HuH-7.5 (cell line): ENCODE data around the gene TENM3.

ENCODE experiments used
- DNase-seq: peaks from one replicate; pipeline ENCODE4 v3.0.0; 2011; ENCODE audit warnings: low spot score

The TENM3 gene

GRCh38 chr4:182254026-182254780, 11.0 kb downstream of the TENM3 start:
- DNase-seq, result no peak

GRCh38 chr4:182255441-182256190, 12.4 kb downstream of the TENM3 start:
- no peak for DNase-seq

- no peak for DNase-seq
Observed at GRCh38 chr4:182257016-182257415, 13.8 kb downstream of the TENM3 start.

GRCh38 chr4:182257503-182257902, 14.3 kb downstream of the TENM3 start:
- no peak for DNase-seq

GRCh38 chr4:182258441-182259000, 15.3 kb downstream of the TENM3 start:
- DNase-seq, result no peak

GRCh38 chr4:182261651-182262223, 18.5 kb downstream of the TENM3 start:
- DNase-seq, result no peak

GRCh38 chr4:182263562-182263961, 20.4 kb downstream of the TENM3 start:
- no peak for DNase-seq

GRCh38 chr4:182264139-182264752, 21.0 kb downstream of the TENM3 start:
- DNase-seq, result no peak

GRCh38 chr4:182265881-182266280, 22.7 kb downstream of the TENM3 start:
- DNase-seq, result no peak

- no peak for DNase-seq
Observed at GRCh38 chr4:182267048-182267447, 23.8 kb downstream of the TENM3 start.

- no peak for DNase-seq
Observed at GRCh38 chr4:182268966-182269365, 25.8 kb downstream of the TENM3 start.

- DNase-seq, result no peak
Observed at GRCh38 chr4:182271731-182272130, 28.5 kb downstream of the TENM3 start.

GRCh38 chr4:182272151-182272550, 28.9 kb downstream of the TENM3 start:
- DNase-seq, result no peak

GRCh38 chr4:182273191-182273935, 30.2 kb downstream of the TENM3 start:
- no peak for DNase-seq

GRCh38 chr4:182276210-182277109, 33.3 kb downstream of the TENM3 start:
- no peak for DNase-seq

GRCh38 chr4:182277377-182277776, 34.2 kb downstream of the TENM3 start:
- DNase-seq, result no peak

GRCh38 chr4:182278729-182279128, 35.5 kb downstream of the TENM3 start:
- DNase-seq, result no peak

GRCh38 chr4:182280436-182281111, 37.4 kb downstream of the TENM3 start:
- DNase-seq, result no peak

- DNase-seq, result no peak
Observed at GRCh38 chr4:182286035-182286434, 42.8 kb downstream of the TENM3 start.

- DNase-seq, result no peak
Observed at GRCh38 chr4:182286931-182287330, 43.7 kb downstream of the TENM3 start.
